ENCODE data around the gene NDUFS7.
"Not testable (repeated sequence)": the region's sequence is repeated elsewhere in the genome, so short reads cannot be mapped to it uniquely, and the experiment has no call there.

NDUFS7 gene

GRCh38 chr19:1417681-1418495, 34.2 kb downstream of the NDUFS7 start:
- DNase-seq (ENCODE audit: low read depth) = no peak
- TF ChIP-seq, protein P1, sequence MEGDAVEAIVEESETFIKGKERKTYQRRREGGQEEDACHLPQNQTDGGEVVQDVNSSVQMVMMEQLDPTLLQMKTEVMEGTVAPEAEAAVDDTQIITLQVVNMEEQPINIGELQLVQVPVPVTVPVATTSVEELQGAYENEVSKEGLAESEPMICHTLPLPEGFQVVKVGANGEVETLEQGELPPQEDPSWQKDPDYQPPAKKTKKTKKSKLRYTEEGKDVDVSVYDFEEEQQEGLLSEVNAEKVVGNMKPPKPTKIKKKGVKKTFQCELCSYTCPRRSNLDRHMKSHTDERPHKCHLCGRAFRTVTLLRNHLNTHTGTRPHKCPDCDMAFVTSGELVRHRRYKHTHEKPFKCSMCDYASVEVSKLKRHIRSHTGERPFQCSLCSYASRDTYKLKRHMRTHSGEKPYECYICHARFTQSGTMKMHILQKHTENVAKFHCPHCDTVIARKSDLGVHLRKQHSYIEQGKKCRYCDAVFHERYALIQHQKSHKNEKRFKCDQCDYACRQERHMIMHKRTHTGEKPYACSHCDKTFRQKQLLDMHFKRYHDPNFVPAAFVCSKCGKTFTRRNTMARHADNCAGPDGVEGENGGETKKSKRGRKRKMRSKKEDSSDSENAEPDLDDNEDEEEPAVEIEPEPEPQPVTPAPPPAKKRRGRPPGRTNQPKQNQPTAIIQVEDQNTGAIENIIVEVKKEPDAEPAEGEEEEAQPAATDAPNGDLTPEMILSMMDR (IDR thresholded peaks at IDR 0.05; ENCODE audit: control insufficient read depth, insufficient read depth, low read depth, low read length, missing control alignments) = no peak
- no peak overlapping the region for H3K4me3 ChIP-seq (ENCODE audit: control insufficient read depth, low read depth, low read length)

GRCh38 chr19:1418496-1418775, 34.7 kb downstream of the NDUFS7 start:
- TF ChIP-seq, protein P1 (IDR thresholded peaks at IDR 0.05; ENCODE audit: control insufficient read depth, insufficient read depth, low read depth, low read length, missing control alignments) = no peak
- no peak overlapping the region for H3K4me3 ChIP-seq (ENCODE audit: control insufficient read depth, low read depth, low read length)
- no peak for DNase-seq (ENCODE audit: low read depth)

- TF ChIP-seq, protein P1 (IDR thresholded peaks at IDR 0.05; ENCODE audit: control insufficient read depth, insufficient read depth, low read depth, low read length, missing control alignments) = no peak
- no peak for DNase-seq (ENCODE audit: low read depth)
These were observed 35.4 kb downstream of the NDUFS7 start for GRCh38 chr19:1418951-1419738.

DNA sequence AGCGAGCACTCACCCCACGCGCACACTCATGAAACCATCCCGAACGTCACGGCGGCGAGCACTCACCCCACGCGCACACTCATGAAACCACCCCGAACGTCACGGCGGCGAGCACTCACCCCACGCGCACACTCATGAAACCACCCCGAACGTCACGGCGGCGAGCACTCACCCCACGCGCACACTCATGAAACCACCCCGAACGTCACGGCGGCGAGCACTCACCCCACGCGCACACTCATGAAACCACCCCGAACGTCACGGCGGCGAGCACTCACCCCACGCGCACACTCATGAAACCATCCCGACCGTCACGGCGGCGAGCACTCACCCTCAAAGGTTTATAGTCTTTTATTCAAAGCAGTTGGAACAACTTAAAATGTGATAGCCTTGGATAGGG, 36.4 kb downstream of the NDUFS7 start:
- not testable (repeated sequence) for DNase-seq (ENCODE audit: low read depth); H3K4me3 ChIP-seq (ENCODE audit: control insufficient read depth, low read depth, low read length)

More at GRCh38 chr19:1418951-1419738, 35.4 kb downstream of the NDUFS7 start:
- H3K4me3 ChIP-seq (ENCODE audit: control insufficient read depth, low read depth, low read length) = no peak overlapping the region

DNA sequence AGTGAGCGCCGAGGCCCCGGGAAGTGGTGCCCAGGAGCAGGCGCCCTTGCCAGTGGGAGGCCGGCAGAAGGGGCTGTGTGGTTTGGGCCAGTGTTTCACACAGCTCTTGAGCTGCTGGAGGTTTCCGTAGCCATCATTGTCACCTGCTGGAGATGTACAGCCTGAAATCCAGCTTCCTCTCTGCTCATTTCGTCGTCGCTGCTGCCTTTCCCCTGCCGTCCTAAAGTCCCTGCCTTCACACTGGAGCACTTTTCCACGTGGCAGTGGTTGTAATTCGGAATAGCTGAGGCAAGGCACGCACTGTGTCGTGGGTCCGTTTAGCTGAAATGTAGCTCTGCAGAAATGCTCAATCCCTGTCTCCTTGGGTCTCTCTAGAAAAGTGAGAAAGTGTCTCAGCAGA, 36.9 kb downstream of the NDUFS7 start:
- no peak overlapping the region for H3K4me3 ChIP-seq (ENCODE audit: control insufficient read depth, low read depth, low read length)
- no peak for DNase-seq (ENCODE audit: low read depth)
- TF ChIP-seq, protein P1 (IDR thresholded peaks at IDR 0.05; ENCODE audit: control insufficient read depth, insufficient read depth, low read depth, low read length, missing control alignments) = no peak

DNA sequence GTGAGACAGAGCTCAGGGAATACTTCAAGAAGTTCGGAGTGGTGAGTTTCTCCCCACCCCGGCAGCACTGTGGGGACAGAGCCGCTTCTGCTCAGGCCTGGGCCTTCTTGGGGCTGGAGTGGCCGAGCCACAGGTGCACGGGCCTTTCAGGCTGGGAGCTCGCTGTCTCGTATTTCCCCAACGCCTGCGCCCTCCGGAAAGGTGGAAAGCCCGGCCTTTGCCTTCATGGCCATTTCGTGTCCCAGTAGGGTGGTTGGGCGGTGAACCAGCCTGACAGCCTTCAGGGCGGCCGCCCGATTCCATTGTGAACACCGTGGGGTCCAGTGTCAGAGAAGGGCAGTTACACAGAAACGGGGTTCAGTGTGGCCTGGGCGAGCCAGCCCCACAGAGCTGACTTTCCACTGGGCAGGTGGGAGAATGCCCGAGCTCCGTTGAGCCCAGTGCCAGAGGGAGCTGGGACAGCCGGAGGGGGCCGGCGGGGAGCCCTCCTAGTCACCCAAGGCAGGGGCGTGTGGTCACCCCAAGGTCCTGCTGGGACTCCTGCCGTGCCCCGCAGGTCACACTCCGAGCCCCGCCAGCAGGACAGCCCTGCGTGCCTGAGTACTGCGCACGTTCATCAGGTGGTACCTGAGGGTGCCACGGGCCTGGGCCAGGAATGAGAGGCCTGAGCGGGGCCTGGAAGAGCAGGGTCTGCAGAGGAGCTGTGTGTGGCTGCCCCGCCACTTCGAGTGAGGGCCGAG, 37.7 kb downstream of the NDUFS7 start:
- no peak overlapping the region for H3K4me3 ChIP-seq (ENCODE audit: control insufficient read depth, low read depth, low read length)
- TF ChIP-seq, protein P1 (IDR thresholded peaks at IDR 0.05; ENCODE audit: control insufficient read depth, insufficient read depth, low read depth, low read length, missing control alignments) = no peak
- DNase-seq (ENCODE audit: low read depth) = no peak

- no peak for DNase-seq (ENCODE audit: low read depth)
- H3K4me3 ChIP-seq (ENCODE audit: control insufficient read depth, low read depth, low read length) = no peak overlapping the region
- TF ChIP-seq, protein P1 (IDR thresholded peaks at IDR 0.05; ENCODE audit: control insufficient read depth, insufficient read depth, low read depth, low read length, missing control alignments) = no peak
These were observed 38.2 kb downstream of the NDUFS7 start for GRCh38 chr19:1421958-1422305.

Measured in AG09309 (cell line).